Fibroblast of the conjunctiva (primary cell): ENCODE data around the gene RBMY1A1.
"Not testable (repeated sequence)": the region's sequence is repeated elsewhere in the genome, so short reads cannot be mapped to it uniquely, and the experiment has no call there.

ENCODE experiments used
- DNase-seq: peaks from one replicate; pipeline ENCODE4 v3.0.0-alpha.2; 2010; ENCODE audit warnings: low read depth

RBMY1A1 gene

GRCh38 chrY:21534579-21534978 is at the start of gene RBMY1A1:
TSS of gene RBMY1A1 (plus strand) at chrY:21534879. CDS start at chrY:21536892, 2,013 bp downstream.
- not testable (repeated sequence) for DNase-seq

GRCh38 chrY:21511038-21511437 is 23.6 kb upstream of the RBMY1A1 start, which contains the start of gene RBMY1B:
TSS of gene RBMY1B (plus strand) at chrY:21511338. CDS start at chrY:21513351, 2,013 bp downstream.
- not testable (repeated sequence) for DNase-seq

- not testable (repeated sequence) for DNase-seq
These were observed 24.8 kb downstream of the RBMY1A1 start for GRCh38 chrY:21559316-21559984.

DNA sequence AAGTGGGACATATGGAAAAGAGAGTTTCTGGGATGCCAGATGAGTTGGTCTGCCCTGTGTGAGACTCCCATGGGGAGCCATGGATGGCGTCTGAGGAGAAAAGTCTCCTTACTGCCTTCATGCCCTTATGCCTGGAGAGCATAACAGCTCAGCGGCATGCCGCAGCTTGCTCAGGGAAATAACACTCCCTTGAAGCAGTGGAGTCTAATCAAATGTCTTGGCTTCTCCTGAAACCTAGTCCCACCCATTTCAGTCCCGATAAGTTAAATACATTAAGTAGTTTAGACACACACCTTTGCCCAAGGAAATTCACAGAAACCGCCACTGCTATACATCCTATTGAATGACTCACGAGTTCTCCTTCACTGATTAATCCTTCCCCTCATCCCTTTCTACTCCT is 50.8 kb downstream of the RBMY1A1 start:
- no peak for DNase-seq

GRCh38 chrY:21586454-21586853 is 51.8 kb downstream of the RBMY1A1 start:
- DNase-seq, result not testable (repeated sequence)

- DNase-seq, result no peak
These were observed 57.4 kb downstream of the RBMY1A1 start for GRCh38 chrY:21592059-21592458.

- DNase-seq, result not testable (repeated sequence)
These were observed 61.6 kb downstream of the RBMY1A1 start for GRCh38 chrY:21596287-21596686.
